Colonic mucosa (tissue), 4 donors: ENCODE measurements around the gene NCK2. TPM values are rescaled to one million over a fixed set of nuclear protein-coding genes. Genes with fewer than 3 reads are reported as not detected.

Source experiments
- DNase-seq: peaks from one replicate; pipeline ENCODE4 v3.0.0-alpha.2; 2020
- H3K27ac ChIP-seq: fragments of 200-600 bp; one replicate; pipeline ENCODE4 v1.8.0; 2021
- H3K27me3 ChIP-seq: fragments of 200-600 bp; one replicate; pipeline ENCODE4 v1.8.0; 2021
- H3K36me3 ChIP-seq: fragments of 200-600 bp; one replicate; pipeline ENCODE4 v1.8.0; 2021
- H3K4me1 ChIP-seq: fragments of 200-600 bp; one replicate; pipeline ENCODE4 v1.8.0; 2021; ENCODE audit warnings: mild to moderate bottlenecking
- H3K4me3 ChIP-seq: fragments of 200-600 bp; one replicate; pipeline ENCODE4 v1.8.0; 2021
- H3K9ac ChIP-seq, 2 donors: one replicate each; pipeline ENCODE4 v1.7.0; 2013; ENCODE audit warnings: control low read depth in 2 of 2, low read depth in 2 of 2, low read length in 2 of 2
- H3K9me3 ChIP-seq: fragments of 200-600 bp; one replicate; pipeline ENCODE4 v1.8.0; 2021
- intact Hi-C: fragments of 100-400 bp; cut with DNase I; formaldehyde crosslinking; loops from one replicate; pipeline ENCODE4 v1.14.1; 2022
- total RNA-seq, 2 donors: library from RNA; stranded (reverse); fragmentation: NEBNext Ultra II Directional in 1 of 2; extraction: Animal tissue kit (Norgen Biotek cat#: 25700) in 1 of 2; gene quantifications; one replicate each; pipeline ENCODE4 v1.2.1, GENCODE V29; 2021
- TF ChIP-seq, protein P1 (sequence below): fragments of 200-600 bp; IDR thresholded peaks from one replicate; pipeline ENCODE4 v1.8.0; 2022; ENCODE audit warnings: antibody characterized with exemption, mild to moderate bottlenecking
- donor health status: healthy.
- donor health status: DM: no; HTN: no; CAD: no.
- donor health status: DM: no; HTN: no; CAD: no.

Gene NCK2
- total RNA-seq, 2 donors from 2014 or later = 51.3 to 67.5 TPM

- Histone ChIP-seq H3K9me3 (no peaks in the 10 kb centered on the region), H3K9ac (no peak overlapping the region), H3K27me3 (no peaks in the 10 kb centered on the region), H3K27ac (no peak overlapping the region), H3K4me1 (no peaks in the 10 kb centered on the region), H3K36me3 (no peaks in the 10 kb centered on the region), H3K4me3 (no peak overlapping the region)
- TF ChIP-seq, protein P1, sequence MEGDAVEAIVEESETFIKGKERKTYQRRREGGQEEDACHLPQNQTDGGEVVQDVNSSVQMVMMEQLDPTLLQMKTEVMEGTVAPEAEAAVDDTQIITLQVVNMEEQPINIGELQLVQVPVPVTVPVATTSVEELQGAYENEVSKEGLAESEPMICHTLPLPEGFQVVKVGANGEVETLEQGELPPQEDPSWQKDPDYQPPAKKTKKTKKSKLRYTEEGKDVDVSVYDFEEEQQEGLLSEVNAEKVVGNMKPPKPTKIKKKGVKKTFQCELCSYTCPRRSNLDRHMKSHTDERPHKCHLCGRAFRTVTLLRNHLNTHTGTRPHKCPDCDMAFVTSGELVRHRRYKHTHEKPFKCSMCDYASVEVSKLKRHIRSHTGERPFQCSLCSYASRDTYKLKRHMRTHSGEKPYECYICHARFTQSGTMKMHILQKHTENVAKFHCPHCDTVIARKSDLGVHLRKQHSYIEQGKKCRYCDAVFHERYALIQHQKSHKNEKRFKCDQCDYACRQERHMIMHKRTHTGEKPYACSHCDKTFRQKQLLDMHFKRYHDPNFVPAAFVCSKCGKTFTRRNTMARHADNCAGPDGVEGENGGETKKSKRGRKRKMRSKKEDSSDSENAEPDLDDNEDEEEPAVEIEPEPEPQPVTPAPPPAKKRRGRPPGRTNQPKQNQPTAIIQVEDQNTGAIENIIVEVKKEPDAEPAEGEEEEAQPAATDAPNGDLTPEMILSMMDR = no peak
- DNase-seq = no peak
- intact Hi-C loops = no loop called here
Observed at GRCh38 chr2:105842555-105842954, 97.8 kb downstream of the NCK2 start.

DNA sequence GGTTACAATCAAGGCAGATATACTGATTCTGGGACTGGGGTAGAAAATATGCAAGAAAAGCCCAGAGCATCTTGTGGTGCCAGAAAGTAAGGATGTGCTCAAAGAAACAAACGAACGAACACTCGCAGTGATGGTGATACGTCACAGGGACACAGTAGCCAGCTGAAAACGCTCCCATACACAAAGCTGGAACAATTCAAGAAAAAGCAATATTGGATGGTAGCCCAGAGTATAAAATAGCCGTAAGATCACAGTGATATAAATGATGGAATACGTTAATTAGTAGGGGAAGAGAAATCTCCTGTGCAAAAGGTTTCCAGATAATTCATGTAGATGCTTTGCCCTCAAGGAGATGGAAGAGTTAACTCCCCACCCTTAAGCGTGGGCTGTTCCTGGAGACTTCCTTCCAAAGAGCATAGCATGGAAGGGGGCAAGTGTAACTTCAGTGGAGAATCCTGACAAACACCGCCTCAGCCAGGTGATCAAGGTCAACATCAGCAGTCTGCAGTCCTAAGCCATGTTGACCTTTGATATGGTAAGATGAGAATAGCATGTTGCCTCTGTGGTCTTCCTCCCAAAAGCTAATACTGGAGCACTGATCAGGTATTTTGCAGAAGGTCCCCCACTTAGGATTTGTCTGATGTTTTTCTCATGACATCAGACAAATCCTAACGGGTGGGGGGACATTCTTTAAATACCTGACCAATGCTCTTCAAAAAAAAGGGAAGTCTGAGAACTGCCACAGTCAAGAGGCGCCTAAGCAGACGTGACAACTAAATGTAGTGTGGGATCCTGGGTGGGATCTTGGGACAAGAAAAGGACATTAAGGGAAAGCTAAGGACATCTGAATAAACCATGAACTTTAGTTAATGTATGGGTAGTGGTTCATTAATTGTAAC, 99.0 kb downstream of the NCK2 start:
- no peaks in the 10 kb centered on the region for H3K9me3 ChIP-seq
- intact Hi-C loops = no loop called here
- no peaks in the 10 kb centered on the region for H3K27me3 ChIP-seq
- no peak overlapping the region for H3K27ac ChIP-seq
- no peak overlapping the region for H3K4me3 ChIP-seq
- TF ChIP-seq, protein P1 = no peak
- H3K4me1 ChIP-seq = no peaks in the 10 kb centered on the region
- no peaks in the 10 kb centered on the region for H3K36me3 ChIP-seq
- no peak for DNase-seq
- no peak overlapping the region for H3K9ac ChIP-seq

- Histone ChIP-seq H3K36me3 (no peaks in the 10 kb centered on the region), H3K27me3 (no peaks in the 10 kb centered on the region), H3K4me3 (no peak overlapping the region), H3K4me1 (no peaks in the 10 kb centered on the region), H3K9me3 (no peaks in the 10 kb centered on the region), H3K27ac (no peak overlapping the region), H3K9ac (no peak overlapping the region)
- no peak for DNase-seq
- intact Hi-C loops = no loop called here
- TF ChIP-seq, protein P1 = no peak
Observed at GRCh38 chr2:105845976-105846375, 101.3 kb downstream of the NCK2 start.

DNA sequence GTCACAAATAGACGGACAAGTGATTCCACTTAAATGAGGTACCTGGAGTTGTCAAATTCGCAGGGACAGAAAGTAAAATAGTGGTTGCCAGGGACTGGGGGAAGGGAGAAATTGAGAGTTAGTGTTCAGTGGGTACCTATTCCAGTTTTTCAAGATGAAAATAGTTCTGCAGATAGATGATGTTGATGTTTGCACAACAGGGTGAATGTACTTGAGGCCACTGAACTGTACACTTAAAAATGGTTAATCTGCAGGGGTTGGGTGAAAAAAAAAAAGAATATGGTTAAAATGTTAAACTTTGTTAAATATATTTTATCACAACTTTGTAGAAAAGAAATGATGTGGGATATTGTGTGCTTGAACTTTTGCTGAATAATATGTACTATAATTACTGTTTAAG, 102.3 kb downstream of the NCK2 start:
- Histone ChIP-seq H3K27me3 (no peaks in the 10 kb centered on the region), H3K9ac (no peak overlapping the region), H3K27ac (no peak overlapping the region), H3K36me3 (no peaks in the 10 kb centered on the region), H3K9me3 (no peaks in the 10 kb centered on the region), H3K4me3 (no peak overlapping the region), H3K4me1 (no peaks in the 10 kb centered on the region)
- TF ChIP-seq, protein P1 = no peak
- DNase-seq = no peak
- intact Hi-C loops = no loop called here

GRCh38 chr2:105848367-105848766, 103.7 kb downstream of the NCK2 start:
- no peak overlapping the region for H3K9ac ChIP-seq
- H3K27me3 ChIP-seq = no peaks in the 10 kb centered on the region
- no peaks in the 10 kb centered on the region for H3K9me3 ChIP-seq
- H3K4me3 ChIP-seq = no peak overlapping the region
- H3K4me1 ChIP-seq = no peaks in the 10 kb centered on the region
- no peak overlapping the region for H3K27ac ChIP-seq
- H3K36me3 ChIP-seq = no peaks in the 10 kb centered on the region
- intact Hi-C loops = no loop called here
- DNase-seq = no peak
- TF ChIP-seq, protein P1 = no peak
